NCI-H2107 treated with DMSO at 0.1 percent for 48 hours (cell line): Measurements from ENCODE around the gene SPATA31D1.

Experiments used
- DNase-seq: peaks from one replicate; lab custom pipeline; 2025; ENCODE audit not compliant: unreplicated experiment; lab: John Stamatoyannopoulos, UW

The SPATA31D1 gene

GRCh38 chr9:82021198-82021597 lies 32.6 kb downstream of the SPATA31D1 start:
- no peak for DNase-seq

DNA sequence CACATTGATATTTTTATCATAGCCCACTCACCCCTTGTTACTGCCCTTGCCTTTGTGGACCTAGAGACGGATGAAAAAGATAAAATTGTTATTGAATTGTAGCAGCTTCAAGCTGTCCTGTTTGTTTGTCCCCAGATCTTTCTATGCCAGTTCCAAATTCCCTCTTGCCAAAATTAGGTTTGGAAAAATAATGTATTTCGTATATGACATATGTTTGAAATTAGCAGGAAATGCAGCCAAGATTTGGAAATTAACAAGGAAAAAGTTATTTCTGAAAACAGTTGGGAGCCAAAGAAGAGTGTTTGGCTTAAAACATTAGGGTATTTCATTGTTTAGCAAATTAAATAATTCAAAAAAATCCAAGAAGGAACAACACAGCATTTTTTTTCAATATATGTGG lies 33.5 kb downstream of the SPATA31D1 start:
- DNase-seq: no peak

DNA sequence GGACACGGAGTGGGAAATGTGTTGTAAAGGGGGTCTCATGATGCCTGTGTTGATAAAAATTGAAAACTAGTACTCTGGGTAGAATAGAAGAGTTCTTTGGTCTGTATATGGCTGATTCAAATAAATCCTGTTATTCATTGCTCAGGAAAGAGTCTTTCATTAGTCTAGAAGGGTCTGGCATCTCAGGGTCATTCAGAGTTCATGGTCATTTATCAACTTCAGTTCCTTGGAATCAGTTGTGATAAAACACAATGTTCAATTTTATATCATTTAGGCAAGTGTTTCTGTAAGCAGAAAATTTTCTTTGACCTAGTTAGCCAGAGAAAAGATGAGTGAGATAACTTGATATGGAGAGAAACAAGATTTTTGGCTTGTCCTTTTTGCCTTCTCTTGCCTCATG lies 36.3 kb downstream of the SPATA31D1 start:
- no peak for DNase-seq

DNA sequence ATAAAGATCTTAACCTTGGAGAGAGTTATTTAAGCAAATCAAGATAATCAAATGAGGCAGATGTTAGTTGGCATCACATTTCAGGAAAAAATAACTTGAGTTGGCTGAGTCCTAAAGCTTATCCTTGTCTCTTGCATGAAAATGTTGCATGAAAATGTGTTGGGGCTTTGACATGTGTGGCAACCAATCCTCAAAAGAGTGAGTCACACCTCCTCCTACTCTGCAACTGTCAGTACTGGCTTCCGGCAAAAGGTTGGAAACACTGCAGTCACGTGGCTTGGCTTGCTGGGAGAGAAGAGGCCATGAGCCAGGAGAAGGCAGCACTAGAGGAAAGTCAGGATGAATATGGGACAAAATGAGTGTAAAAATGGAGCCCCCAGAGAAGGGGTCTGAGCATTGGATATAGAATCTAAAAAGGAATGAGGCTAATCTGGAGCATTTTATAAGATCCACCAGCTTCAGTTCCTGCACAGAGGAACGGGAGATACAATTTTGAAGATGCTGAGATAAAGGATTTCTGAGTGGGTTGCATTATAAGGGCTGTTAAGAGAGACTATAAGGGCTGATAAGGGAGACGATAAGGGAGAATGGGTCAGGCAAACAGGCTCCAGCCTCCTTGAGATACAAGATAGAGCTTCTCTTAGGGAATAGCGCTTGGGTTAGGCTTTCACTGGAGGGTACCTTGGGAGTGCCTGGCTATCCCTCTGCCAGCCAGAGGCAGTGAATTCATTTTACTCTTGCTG lies 43.1 kb downstream of the SPATA31D1 start:
- no peak for DNase-seq

DNA sequence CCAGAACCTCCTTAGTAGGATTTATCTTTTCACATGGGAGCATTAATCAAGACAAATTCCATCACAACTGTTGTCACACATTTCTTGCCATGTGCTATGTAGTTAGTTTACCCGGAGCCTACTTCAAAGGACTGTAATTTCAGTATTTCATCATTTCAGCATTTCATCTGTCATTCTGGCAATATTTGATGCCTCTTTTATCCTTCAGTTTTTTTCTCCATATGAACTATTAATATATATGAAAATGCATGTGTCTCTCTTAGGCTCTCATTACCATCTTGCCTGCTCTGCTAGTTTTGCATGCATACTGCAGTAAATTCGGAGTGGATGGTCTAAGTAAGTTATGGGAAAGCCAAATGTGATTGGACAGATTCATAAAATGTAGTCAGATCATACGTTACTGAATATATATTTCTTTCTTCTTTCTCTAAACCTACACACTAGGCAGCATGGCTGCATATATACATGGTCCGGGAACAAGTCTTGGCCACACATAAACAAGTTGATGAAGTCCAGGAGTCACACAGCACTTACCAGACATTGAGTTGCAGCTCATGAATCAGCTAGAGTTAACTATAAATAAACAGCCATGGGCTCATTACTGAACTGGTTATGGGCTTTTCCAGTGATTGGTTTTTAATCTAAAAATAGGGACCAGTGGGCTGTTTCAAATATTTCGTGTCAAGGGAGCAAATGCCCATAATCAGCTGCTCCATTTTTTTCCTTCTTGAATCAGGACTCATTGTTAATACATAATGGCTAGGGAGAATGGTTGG lies 46.6 kb downstream of the SPATA31D1 start:
- DNase-seq: no peak

DNA sequence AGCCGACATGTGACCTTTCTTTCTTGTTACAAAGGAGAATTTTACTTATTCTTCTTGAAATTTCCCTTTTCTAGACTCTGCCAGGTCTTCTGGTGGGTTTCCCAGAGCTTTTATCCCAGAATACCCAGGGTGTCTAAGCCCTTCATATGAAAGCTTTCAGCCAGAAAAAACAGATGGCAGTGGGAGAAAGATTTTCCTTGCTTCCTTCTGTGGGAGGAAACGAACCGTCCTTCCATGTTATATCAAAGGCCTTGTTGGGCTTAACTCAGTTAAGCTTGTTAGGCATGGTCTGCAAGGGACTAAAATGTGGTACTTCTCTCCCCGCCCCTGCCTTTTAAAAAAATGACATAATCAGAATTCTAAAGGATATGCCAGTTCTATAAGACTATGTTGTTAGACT lies 47.5 kb downstream of the SPATA31D1 start:
- DNase-seq: no peak

GRCh38 chr9:82037126-82037525 lies 48.6 kb downstream of the SPATA31D1 start:
- no peak for DNase-seq

DNA sequence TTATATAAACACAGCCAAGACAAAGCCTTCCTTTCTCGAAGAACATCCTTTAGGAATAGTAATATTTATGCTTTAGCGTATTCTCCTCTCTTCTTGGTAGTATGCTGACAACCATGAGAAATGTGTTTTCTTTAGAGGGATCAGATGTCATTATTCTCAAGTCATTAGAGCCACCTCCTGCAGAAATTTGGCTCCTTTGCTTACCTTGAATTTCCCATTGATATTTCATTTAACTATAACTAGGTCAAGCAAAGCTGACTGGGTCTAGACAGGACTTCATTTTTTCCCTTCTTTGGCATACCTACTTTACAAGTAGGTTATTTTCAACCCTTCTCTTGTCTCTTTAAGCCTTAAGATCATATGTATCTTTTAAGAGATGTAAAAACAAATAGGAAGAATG lies 50.3 kb downstream of the SPATA31D1 start:
- no peak for DNase-seq
